SK-N-SH (cell line): Measurements from ENCODE around the gene AKR7A2.

ENCODE experiments used
- CHD2 ChIP-seq: fragments of 150-350 bp; IDR thresholded peaks from 2 replicates; pipeline ENCODE4 v1.6.1; 2018; ENCODE audit warnings: low read length; ENCODE audit not compliant: partially characterized antibody
- EP300 ChIP-seq, 2 experiments: IDR thresholded peaks; 2 replicates each; pipeline versions ENCODE4 v1.4.0 to v1.6.1; 2012; ENCODE audit warnings: borderline replicate concordance in 1 of 2, low read depth in 1 of 2, low read length in 1 of 2
- EZH2phosphoT487 ChIP-seq: fragments of 200-600 bp; sonication (generic); IDR thresholded peaks from 2 replicates; pipeline ENCODE4 v1.6.1; 2017; ENCODE audit warnings: low read depth, mixed run types, mild to moderate bottlenecking, antibody characterized with exemption, moderate library complexity, borderline replicate concordance
- FOXM1 ChIP-seq: IDR thresholded peaks from 2 replicates; pipeline ENCODE4 v1.4.0; 2012; ENCODE audit warnings: low read depth, mild to moderate bottlenecking
- JUND ChIP-seq: IDR thresholded peaks from 2 replicates; pipeline ENCODE4 v1.4.0; 2012
- POLR2AphosphoS5 ChIP-seq: IDR thresholded peaks from 2 replicates; pipeline ENCODE4 v1.6.1; 2012; ENCODE audit warnings: low read depth, low read length
- RAD21 ChIP-seq: IDR thresholded peaks from 2 replicates; pipeline ENCODE4 v1.6.1; 2012; ENCODE audit warnings: mild to moderate bottlenecking, low read length
- RCOR1 ChIP-seq: fragments of 150-350 bp; IDR thresholded peaks from 2 replicates; pipeline ENCODE4 v1.6.1; 2017; ENCODE audit warnings: antibody characterized with exemption, low read length
- TCF12 ChIP-seq: IDR thresholded peaks from 2 replicates; pipeline ENCODE4 v1.4.0; 2012
- YY1 ChIP-seq: IDR thresholded peaks from 2 replicates; pipeline ENCODE4 v1.4.0; 2012; ENCODE audit warnings: low read depth, mild to moderate bottlenecking
- TF ChIP-seq, protein P1 (sequence below): fragments of 200-600 bp; sonication (generic); IDR thresholded peaks from 2 replicates; pipeline ENCODE4 v1.6.1; 2017; ENCODE audit warnings: antibody characterized with exemption, mild to moderate bottlenecking, moderate library complexity
- TF ChIP-seq, protein P2 (sequence below): IDR thresholded peaks from 2 replicates; pipeline ENCODE4 v1.6.1; 2012; ENCODE audit warnings: mild to moderate bottlenecking, low read depth, low read length, moderate library complexity
- TF ChIP-seq, protein P3 (sequence below): fragments of 150-350 bp; IDR thresholded peaks from 2 replicates; pipeline ENCODE4 v1.6.1; 2016; ENCODE audit warnings: mild to moderate bottlenecking, low read depth, low read length
- TF ChIP-seq, protein P4 (sequence below): IDR thresholded peaks from 2 replicates; pipeline ENCODE4 v1.4.0; 2012; ENCODE audit warnings: low read depth

DNA sequence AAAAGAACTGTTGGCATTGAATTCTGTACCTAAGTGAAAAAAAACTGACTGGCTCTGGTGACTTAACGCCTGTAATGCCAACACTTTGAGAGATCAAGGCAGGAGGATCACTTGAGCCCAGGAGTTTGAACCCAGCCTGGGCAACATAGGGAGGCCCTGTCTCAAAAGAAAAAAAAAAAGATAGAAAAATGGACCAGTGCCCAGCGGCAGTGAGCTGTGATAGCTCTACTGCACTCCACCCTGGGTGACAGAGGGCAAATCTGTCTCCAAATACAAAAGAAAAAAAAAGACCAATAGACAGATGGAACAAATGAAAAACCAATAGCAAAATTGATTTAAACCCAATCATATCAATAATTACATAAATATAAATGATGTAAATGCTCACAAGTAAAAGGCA is 22.7 kb downstream of the AKR7A2 start:
- TF ChIP-seq RAD21 = no peak
- TF ChIP-seq POLR2AphosphoS5 = no peak
- no peak for TF ChIP-seq FOXM1
- TF ChIP-seq, protein P1, sequence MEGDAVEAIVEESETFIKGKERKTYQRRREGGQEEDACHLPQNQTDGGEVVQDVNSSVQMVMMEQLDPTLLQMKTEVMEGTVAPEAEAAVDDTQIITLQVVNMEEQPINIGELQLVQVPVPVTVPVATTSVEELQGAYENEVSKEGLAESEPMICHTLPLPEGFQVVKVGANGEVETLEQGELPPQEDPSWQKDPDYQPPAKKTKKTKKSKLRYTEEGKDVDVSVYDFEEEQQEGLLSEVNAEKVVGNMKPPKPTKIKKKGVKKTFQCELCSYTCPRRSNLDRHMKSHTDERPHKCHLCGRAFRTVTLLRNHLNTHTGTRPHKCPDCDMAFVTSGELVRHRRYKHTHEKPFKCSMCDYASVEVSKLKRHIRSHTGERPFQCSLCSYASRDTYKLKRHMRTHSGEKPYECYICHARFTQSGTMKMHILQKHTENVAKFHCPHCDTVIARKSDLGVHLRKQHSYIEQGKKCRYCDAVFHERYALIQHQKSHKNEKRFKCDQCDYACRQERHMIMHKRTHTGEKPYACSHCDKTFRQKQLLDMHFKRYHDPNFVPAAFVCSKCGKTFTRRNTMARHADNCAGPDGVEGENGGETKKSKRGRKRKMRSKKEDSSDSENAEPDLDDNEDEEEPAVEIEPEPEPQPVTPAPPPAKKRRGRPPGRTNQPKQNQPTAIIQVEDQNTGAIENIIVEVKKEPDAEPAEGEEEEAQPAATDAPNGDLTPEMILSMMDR = no peak
- TF ChIP-seq, protein P2, sequence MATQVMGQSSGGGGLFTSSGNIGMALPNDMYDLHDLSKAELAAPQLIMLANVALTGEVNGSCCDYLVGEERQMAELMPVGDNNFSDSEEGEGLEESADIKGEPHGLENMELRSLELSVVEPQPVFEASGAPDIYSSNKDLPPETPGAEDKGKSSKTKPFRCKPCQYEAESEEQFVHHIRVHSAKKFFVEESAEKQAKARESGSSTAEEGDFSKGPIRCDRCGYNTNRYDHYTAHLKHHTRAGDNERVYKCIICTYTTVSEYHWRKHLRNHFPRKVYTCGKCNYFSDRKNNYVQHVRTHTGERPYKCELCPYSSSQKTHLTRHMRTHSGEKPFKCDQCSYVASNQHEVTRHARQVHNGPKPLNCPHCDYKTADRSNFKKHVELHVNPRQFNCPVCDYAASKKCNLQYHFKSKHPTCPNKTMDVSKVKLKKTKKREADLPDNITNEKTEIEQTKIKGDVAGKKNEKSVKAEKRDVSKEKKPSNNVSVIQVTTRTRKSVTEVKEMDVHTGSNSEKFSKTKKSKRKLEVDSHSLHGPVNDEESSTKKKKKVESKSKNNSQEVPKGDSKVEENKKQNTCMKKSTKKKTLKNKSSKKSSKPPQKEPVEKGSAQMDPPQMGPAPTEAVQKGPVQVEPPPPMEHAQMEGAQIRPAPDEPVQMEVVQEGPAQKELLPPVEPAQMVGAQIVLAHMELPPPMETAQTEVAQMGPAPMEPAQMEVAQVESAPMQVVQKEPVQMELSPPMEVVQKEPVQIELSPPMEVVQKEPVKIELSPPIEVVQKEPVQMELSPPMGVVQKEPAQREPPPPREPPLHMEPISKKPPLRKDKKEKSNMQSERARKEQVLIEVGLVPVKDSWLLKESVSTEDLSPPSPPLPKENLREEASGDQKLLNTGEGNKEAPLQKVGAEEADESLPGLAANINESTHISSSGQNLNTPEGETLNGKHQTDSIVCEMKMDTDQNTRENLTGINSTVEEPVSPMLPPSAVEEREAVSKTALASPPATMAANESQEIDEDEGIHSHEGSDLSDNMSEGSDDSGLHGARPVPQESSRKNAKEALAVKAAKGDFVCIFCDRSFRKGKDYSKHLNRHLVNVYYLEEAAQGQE = no peak
- TF ChIP-seq JUND = no peak
- TF ChIP-seq EZH2phosphoT487 = no peak
- TF ChIP-seq TCF12 = no peak
- no peak for TF ChIP-seq EP300 (IDR thresholded peaks at IDR 0.05; ENCODE audit: borderline replicate concordance in 1 of 2, low read depth in 1 of 2, low read length in 1 of 2)
- TF ChIP-seq YY1 = no peak
- TF ChIP-seq, protein P3, sequence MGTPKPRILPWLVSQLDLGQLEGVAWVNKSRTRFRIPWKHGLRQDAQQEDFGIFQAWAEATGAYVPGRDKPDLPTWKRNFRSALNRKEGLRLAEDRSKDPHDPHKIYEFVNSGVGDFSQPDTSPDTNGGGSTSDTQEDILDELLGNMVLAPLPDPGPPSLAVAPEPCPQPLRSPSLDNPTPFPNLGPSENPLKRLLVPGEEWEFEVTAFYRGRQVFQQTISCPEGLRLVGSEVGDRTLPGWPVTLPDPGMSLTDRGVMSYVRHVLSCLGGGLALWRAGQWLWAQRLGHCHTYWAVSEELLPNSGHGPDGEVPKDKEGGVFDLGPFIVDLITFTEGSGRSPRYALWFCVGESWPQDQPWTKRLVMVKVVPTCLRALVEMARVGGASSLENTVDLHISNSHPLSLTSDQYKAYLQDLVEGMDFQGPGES = no peak
- no peak for TF ChIP-seq RCOR1
- no peak for TF ChIP-seq CHD2
- TF ChIP-seq, protein P4, sequence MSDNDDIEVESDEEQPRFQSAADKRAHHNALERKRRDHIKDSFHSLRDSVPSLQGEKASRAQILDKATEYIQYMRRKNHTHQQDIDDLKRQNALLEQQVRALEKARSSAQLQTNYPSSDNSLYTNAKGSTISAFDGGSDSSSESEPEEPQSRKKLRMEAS = no peak
